ENCODE measurements around the gene SH2D3C. TPM values are rescaled to one million over a fixed set of nuclear protein-coding genes. Genes with fewer than 3 reads are reported as not detected.
A peak's percentile ranks its signal among the peaks of the same experiment; 100 is the strongest.

The SH2D3C gene
- total RNA-seq, 1 donor from 2014 or later: 137 TPM

DNA sequence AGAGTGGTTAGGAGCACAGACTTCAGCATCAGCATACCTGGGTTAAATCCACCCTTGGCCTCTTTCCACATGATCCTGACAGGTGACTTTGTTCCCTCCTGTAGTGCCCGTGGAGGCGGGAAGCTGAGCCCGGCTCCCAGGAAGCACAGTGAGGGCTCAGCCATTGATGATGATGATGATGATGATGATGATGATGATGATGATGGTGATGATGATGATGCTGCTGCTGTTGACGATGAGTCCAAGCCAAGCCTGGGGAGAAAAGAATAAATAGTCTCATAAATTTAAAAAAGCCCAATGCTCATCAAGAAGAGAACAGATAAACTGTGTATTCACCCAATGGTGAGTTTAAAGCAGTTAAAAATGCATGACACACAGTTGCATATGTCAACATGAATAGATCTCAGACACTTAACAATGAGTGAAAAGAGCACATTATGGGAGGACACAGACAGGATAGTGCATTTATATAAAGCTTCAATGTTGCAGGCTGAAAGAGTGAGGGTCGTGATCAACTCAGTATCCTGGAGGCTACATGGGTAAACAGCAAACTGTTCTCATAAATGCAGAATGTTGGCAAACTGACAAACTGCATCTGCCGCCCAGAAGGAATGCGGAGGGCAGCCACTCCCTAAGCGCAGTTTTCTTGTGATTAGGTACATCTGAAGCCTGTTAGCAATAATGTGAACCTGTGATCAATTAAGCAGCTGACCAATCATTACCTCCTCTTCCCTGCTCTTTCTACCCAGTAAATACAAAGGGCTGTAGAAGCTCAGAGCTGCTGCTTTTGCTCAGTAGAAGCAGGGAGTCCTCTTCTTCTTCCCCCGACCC is 83.4 kb downstream of the SH2D3C start:
- no peaks in the 10 kb centered on the region for H3K9me3 Mint-ChIP-seq (ENCODE audit: unreplicated experiment)
- DNase-seq (ENCODE audit: low spot score): no peak
- H3K27me3 Mint-ChIP-seq (ENCODE audit: unreplicated experiment): peaks cover 6% of the 10 kb centered on the region
- H3K27ac Mint-ChIP-seq (ENCODE audit: unreplicated experiment): no peak overlapping the region
- peaks cover 45% of the 10 kb centered on the region for H3K36me3 Mint-ChIP-seq (ENCODE audit: low read depth, unreplicated experiment)
- peaks cover 9% of the 10 kb centered on the region for H3K4me1 Mint-ChIP-seq (ENCODE audit: unreplicated experiment)
- H3K4me3 Mint-ChIP-seq (ENCODE audit: unreplicated experiment): peak overlapping the region; percentile 59
- TF ChIP-seq, protein P1, sequence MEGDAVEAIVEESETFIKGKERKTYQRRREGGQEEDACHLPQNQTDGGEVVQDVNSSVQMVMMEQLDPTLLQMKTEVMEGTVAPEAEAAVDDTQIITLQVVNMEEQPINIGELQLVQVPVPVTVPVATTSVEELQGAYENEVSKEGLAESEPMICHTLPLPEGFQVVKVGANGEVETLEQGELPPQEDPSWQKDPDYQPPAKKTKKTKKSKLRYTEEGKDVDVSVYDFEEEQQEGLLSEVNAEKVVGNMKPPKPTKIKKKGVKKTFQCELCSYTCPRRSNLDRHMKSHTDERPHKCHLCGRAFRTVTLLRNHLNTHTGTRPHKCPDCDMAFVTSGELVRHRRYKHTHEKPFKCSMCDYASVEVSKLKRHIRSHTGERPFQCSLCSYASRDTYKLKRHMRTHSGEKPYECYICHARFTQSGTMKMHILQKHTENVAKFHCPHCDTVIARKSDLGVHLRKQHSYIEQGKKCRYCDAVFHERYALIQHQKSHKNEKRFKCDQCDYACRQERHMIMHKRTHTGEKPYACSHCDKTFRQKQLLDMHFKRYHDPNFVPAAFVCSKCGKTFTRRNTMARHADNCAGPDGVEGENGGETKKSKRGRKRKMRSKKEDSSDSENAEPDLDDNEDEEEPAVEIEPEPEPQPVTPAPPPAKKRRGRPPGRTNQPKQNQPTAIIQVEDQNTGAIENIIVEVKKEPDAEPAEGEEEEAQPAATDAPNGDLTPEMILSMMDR (IDR thresholded peaks at IDR 0.05; ENCODE audit: unreplicated experiment): no peak

DNA sequence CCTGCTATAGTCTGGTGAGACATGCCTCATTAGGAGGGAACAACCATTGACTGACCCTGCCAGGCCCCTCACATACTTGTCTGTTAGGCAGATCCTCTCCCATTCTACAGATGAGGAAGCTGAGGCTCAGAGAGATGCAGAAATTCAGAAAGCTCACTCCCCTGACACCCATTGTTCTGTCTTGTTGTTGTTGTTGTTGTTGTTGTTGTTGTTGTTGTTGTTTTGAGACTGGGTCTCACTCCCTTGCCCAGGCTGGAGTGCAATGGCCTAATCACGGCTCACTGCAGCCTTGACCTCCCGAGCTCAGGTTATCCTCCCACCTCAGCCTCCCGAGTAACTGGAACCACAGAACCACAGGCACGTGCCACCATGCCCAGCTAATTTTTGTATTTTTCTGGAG is 84.8 kb downstream of the SH2D3C start:
- TF ChIP-seq, protein P1 (IDR thresholded peaks at IDR 0.05; ENCODE audit: unreplicated experiment): no peak
- Mint-ChIP-seq H3K4me1 (ENCODE audit: unreplicated experiment) (peaks cover 6% of the 10 kb centered on the region), H3K4me3 (ENCODE audit: unreplicated experiment) (peak overlapping the region; percentile 34), H3K27ac (ENCODE audit: unreplicated experiment) (peak overlapping the region; percentile 9), H3K36me3 (ENCODE audit: low read depth, unreplicated experiment) (peaks cover 52% of the 10 kb centered on the region), H3K9me3 (ENCODE audit: unreplicated experiment) (no peaks in the 10 kb centered on the region), H3K27me3 (ENCODE audit: unreplicated experiment) (peaks cover 10% of the 10 kb centered on the region)
- DNase-seq (ENCODE audit: low spot score): no peak

DNA sequence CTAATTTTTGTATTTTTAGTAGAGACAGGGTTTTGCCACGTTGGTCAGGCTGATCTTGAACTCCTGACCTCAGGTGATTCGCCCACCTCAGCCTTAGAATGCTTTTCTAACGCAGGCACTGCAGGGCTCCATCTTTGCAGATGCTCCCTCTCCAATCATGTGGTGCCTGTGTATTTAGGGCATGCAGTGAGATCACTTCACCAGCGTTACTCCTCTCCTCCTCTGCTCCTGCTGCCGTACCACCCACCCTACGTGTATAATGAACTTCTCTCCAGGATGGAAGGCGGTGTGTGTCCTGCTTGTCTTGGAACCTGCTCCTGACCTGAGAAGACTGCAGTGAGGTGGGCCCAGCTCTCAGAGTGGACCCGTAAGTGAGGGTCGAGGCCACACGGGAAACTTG is 85.3 kb downstream of the SH2D3C start:
- Mint-ChIP-seq H3K27me3 (ENCODE audit: unreplicated experiment) (peaks cover 10% of the 10 kb centered on the region), H3K36me3 (ENCODE audit: low read depth, unreplicated experiment) (peaks cover 58% of the 10 kb centered on the region), H3K27ac (ENCODE audit: unreplicated experiment) (no peak overlapping the region), H3K4me3 (ENCODE audit: unreplicated experiment) (no peak overlapping the region), H3K9me3 (ENCODE audit: unreplicated experiment) (no peaks in the 10 kb centered on the region), H3K4me1 (ENCODE audit: unreplicated experiment) (peaks cover 5% of the 10 kb centered on the region)
- TF ChIP-seq, protein P1 (IDR thresholded peaks at IDR 0.05; ENCODE audit: unreplicated experiment): no peak
- no peak for DNase-seq (ENCODE audit: low spot score)

DNA sequence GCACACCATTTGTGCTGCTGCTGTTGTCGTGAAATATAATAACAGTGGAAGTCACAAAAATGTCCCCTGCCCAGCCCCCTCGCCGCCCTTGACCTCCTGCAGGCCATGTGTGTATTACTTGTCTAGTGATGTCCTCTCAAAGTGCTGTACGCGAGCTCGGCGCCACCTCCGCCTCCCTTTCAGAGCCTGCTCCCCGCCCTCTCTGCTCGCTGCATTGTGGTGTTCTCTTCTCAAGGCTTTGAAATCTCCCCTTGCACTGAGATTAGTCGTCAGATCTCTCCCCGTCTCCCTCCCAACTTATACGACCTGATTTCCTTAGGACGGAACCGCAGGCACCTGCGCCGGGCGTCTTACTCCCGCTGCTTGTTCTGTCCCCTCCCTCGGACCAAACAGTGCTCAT is 86.4 kb downstream of the SH2D3C start:
- Mint-ChIP-seq H3K27me3 (ENCODE audit: unreplicated experiment) (peaks cover 12% of the 10 kb centered on the region), H3K36me3 (ENCODE audit: low read depth, unreplicated experiment) (peaks cover 65% of the 10 kb centered on the region), H3K27ac (ENCODE audit: unreplicated experiment) (no peak overlapping the region), H3K4me3 (ENCODE audit: unreplicated experiment) (peak overlapping the region; percentile 13), H3K9me3 (ENCODE audit: unreplicated experiment) (no peaks in the 10 kb centered on the region), H3K4me1 (ENCODE audit: unreplicated experiment) (peaks cover 3% of the 10 kb centered on the region)
- DNase-seq (ENCODE audit: low spot score): no peak
- TF ChIP-seq, protein P1 (IDR thresholded peaks at IDR 0.05; ENCODE audit: unreplicated experiment): no peak

DNA sequence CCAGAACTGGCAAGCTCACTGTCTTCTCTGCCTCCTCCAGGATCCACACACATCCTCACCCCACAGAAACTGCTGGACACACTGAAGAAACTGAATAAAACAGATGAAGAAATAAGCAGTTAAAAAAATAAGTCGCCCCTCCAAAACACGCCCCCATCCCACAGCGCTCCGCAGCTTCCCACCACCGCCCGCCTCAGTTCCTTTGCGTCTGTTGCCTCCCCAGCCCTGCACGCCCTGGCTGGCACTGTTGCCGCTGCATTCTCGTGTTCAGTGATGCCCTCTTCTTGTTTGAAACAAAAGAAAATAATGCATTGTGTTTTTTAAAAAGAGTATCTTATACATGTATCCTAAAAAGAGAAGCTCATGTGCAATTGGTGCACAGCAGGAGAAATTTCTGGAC is 87.7 kb downstream of the SH2D3C start:
- peaks cover 3% of the 10 kb centered on the region for H3K4me1 Mint-ChIP-seq (ENCODE audit: unreplicated experiment)
- peaks cover 12% of the 10 kb centered on the region for H3K27me3 Mint-ChIP-seq (ENCODE audit: unreplicated experiment)
- peaks cover 65% of the 10 kb centered on the region for H3K36me3 Mint-ChIP-seq (ENCODE audit: low read depth, unreplicated experiment)
- H3K27ac Mint-ChIP-seq (ENCODE audit: unreplicated experiment): no peak overlapping the region
- no peaks in the 10 kb centered on the region for H3K9me3 Mint-ChIP-seq (ENCODE audit: unreplicated experiment)
- TF ChIP-seq, protein P1 (IDR thresholded peaks at IDR 0.05; ENCODE audit: unreplicated experiment): no peak
- DNase-seq (ENCODE audit: low spot score): no peak
- peak overlapping the region; percentile 65 for H3K4me3 Mint-ChIP-seq (ENCODE audit: unreplicated experiment)
